ENCODE results near the gene WIPF1.

WIPF1 gene

GRCh38 chr2:174595891-174596397 lies 1.7 kb downstream of the WIPF1 start:
- DNase-seq (ENCODE audit: insufficient read length, low spot score) (no peak), FAIRE-seq (no peak)
- TF ChIP-seq CTCF (IDR thresholded peaks at IDR 0.05; ENCODE audit: insufficient read depth, missing control alignments): no peak

- TF ChIP-seq CTCF (IDR thresholded peaks at IDR 0.05; ENCODE audit: insufficient read depth, missing control alignments): no peak
- no peak for DNase-seq (ENCODE audit: insufficient read length, low spot score)
- no peak for FAIRE-seq
Observed at GRCh38 chr2:174595116-174595809, 2.3 kb downstream of the WIPF1 start.

- FAIRE-seq: no peak
- TF ChIP-seq CTCF (IDR thresholded peaks at IDR 0.05; ENCODE audit: insufficient read depth, missing control alignments): no peak
- no peak for DNase-seq (ENCODE audit: insufficient read length, low spot score)
Observed at GRCh38 chr2:174594456-174594855, 3.1 kb downstream of the WIPF1 start.

GRCh38 chr2:174593574-174594203 lies 3.9 kb downstream of the WIPF1 start:
- no peak for TF ChIP-seq CTCF (IDR thresholded peaks at IDR 0.05; ENCODE audit: insufficient read depth, missing control alignments)
- no peak for DNase-seq (ENCODE audit: insufficient read length, low spot score)
- FAIRE-seq: no peak

- no peak for FAIRE-seq
- TF ChIP-seq CTCF (IDR thresholded peaks at IDR 0.05; ENCODE audit: insufficient read depth, missing control alignments): no peak
- DNase-seq (ENCODE audit: insufficient read length, low spot score): no peak
Observed at GRCh38 chr2:174593041-174593440, 4.6 kb downstream of the WIPF1 start.

- TF ChIP-seq CTCF (IDR thresholded peaks at IDR 0.05; ENCODE audit: insufficient read depth, missing control alignments): no peak
- FAIRE-seq: no peak
- no peak for DNase-seq (ENCODE audit: insufficient read length, low spot score)
Observed at GRCh38 chr2:174591740-174592139, 5.9 kb downstream of the WIPF1 start.

Data from D721Med (cell line).